ENCODE results near the gene LASP1NB.
"Not testable (repeated sequence)": the region's sequence is repeated elsewhere in the genome, so short reads cannot be mapped to it uniquely, and the experiment has no call there.

LASP1NB gene

GRCh38 chr17:38976187-38976551 is 50.8 kb downstream of the LASP1NB start:
- H3K9ac ChIP-seq (ENCODE audit: low read length); H3K9me3 ChIP-seq (ENCODE audit: control insufficient read depth, low read length); H3K27me3 ChIP-seq (replicated peaks; ENCODE audit: control insufficient read depth, insufficient read depth, low read length); H3K4me1 ChIP-seq (ENCODE audit: control insufficient read depth, insufficient read depth, low read length); H3K36me3 ChIP-seq (ENCODE audit: control insufficient read depth, insufficient read depth, low read length, severe bottlenecking); H3K4me3 ChIP-seq (ENCODE audit: low read length): not testable (repeated sequence)
- DNase-seq (ENCODE audit: low read depth): peak; percentile 60

DNA sequence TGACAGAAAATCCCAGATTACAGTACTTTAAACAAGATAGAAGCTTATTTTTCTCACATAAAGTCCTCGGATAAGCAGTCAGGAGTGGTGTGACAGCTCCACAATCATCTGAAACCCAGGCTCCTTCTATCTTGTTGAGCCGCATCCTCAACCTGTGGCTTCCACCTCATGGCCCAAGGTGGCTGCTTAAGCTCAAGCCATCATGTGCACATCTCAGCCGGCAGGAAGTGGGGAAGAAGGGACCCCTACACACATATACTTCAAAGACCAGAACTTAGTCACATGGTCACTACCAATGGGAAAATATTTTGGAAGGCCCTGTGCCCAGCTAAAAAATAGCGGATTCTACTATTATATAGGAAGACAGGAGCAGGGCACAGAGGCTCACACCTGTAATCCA is 52.8 kb downstream of the LASP1NB start:
- Histone ChIP-seq H3K36me3 (ENCODE audit: control insufficient read depth, insufficient read depth, low read length, severe bottlenecking) (no peaks in the 10 kb centered on the region), H3K27me3 (replicated peaks; ENCODE audit: control insufficient read depth, insufficient read depth, low read length) (no peaks in the 10 kb centered on the region), H3K9me3 (ENCODE audit: control insufficient read depth, low read length) (no peaks in the 10 kb centered on the region), H3K9ac (ENCODE audit: low read length) (no peak overlapping the region), H3K4me3 (ENCODE audit: low read length) (no peak overlapping the region), H3K4me1 (ENCODE audit: control insufficient read depth, insufficient read depth, low read length) (peaks cover 19% of the 10 kb centered on the region)
- no peak for DNase-seq (ENCODE audit: low read depth)

Data from adipocyte (in vitro differentiated cells).